Chondrocyte (in vitro differentiated cells): Measurements from ENCODE around the gene FBXO48. TPM values are rescaled to one million over a fixed set of nuclear protein-coding genes. Genes with fewer than 3 reads are reported as not detected.
A peak's percentile ranks its signal among the peaks of the same experiment; 100 is the strongest.

Experiments
- DNase-seq: peaks from one replicate; pipeline ENCODE4 v3.0.0; 2021; ENCODE audit warnings: mixed read lengths, low spot score
- H3K27ac Mint-ChIP-seq: one replicate; pipeline ENCODE4 v1.8.0; 2021; ENCODE audit warnings: mild to moderate bottlenecking, moderate library complexity, mixed read lengths; ENCODE audit not compliant: unreplicated experiment
- H3K27me3 Mint-ChIP-seq: 2 replicates; pipeline ENCODE4 v1.8.0; 2021; ENCODE audit warnings: low read depth, mixed read lengths
- H3K36me3 Mint-ChIP-seq: 2 replicates; pipeline ENCODE4 v1.8.0; 2021; ENCODE audit warnings: low read depth, mixed read lengths
- H3K4me1 Mint-ChIP-seq: 2 replicates; pipeline ENCODE4 v1.8.0; 2021; ENCODE audit warnings: low read depth, mild to moderate bottlenecking, mixed read lengths
- H3K4me3 Mint-ChIP-seq: one replicate; pipeline ENCODE4 v1.8.0; 2021; ENCODE audit warnings: mild to moderate bottlenecking, moderate library complexity, mixed read lengths; ENCODE audit not compliant: unreplicated experiment
- H3K9me3 Mint-ChIP-seq: 2 replicates; pipeline ENCODE4 v1.8.0; 2021; ENCODE audit warnings: low read depth, mixed read lengths
- long read RNA-seq: library from polyadenylated mRNA; stranded (forward); transcript quantifications from one replicate; pipeline ENCODE4 v2.0.0, GENCODE V29; 2021
- total RNA-seq: library from RNA; stranded (reverse); gene quantifications from 3 replicates; pipeline ENCODE4 v1.2.1, GENCODE V29; 2021
- TF ChIP-seq, protein P1 (sequence below): fragments of 200-600 bp; sonication (generic); IDR thresholded peaks from 2 replicates; pipeline ENCODE4 v1.5.0; 2021; ENCODE audit warnings: antibody characterized with exemption, mild to moderate bottlenecking, moderate library complexity

Gene FBXO48, protein sequence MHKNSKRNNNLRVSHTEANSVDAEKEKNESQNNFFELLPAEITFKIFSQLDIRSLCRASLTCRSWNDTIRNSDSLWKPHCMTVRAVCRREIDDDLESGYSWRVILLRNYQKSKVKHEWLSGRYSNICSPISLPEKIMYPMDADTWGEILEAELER
- total RNA-seq: 0.55 to 0.63 TPM (median 0.62 TPM) in 3 replicates
- long read RNA-seq, partial matches to known transcripts: 0 of 2 reads
- long read RNA-seq, other reads (novel, unspliced or antisense): 2 of 2 reads

DNA sequence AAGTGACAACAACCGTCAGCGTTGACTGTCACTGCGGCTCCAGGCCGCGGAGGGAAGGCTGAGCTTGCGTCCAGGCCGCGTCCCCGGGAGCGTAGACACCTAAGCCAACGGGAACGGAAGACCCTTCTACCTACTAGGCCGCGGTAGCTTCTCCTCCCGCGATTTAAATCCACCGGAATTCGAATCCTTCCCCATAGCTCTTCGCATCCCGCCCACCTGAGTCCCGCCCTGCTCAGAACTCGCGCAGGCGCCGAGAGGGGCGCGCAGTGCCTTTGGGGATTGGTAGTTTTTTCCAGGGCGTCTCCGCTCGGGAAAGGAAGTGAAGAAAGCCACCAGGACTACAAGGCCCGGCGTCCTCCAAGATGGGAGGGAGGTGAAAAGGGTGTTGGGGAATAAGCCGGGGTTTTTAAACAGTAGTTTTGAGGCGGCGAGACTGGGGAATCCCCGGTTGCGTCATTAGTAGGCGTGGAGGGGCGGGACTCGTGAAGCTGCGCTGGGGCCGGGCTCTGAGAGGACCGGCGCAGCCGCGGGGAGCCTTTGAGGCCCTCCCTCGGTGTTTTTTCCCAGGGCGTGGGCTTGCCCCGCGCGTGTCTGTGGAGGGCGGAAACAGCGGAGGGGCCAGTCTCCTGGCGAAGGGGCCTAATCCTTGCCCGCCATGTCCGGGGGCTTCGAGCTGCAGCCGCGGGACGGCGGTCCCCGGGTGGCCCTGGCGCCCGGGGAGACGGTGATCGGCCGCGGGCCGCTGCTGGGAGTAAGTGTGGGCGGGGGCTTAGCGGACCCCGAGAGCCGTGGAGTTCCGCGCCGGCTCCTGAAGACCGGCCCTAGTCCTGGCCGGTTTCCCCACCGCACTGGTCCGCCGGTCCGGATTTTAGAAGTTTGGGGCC is at the start of gene FBXO48, which contains the start of gene APLF:
Gene FBXO48 (minus strand): TSS at position 218 of the 884 bp plus-strand sequence. CDS start 2,149 bp downstream, outside the sequence.
Gene APLF (plus strand): TSS at position 509 of the 884 bp plus-strand sequence. CDS start 147 bp downstream, at position 656.
- H3K27me3 Mint-ChIP-seq: no peaks in the 10 kb centered on the region
- no peaks in the 10 kb centered on the region for H3K9me3 Mint-ChIP-seq
- H3K4me3 Mint-ChIP-seq: peak within 1 kb of the TSS; percentile 96
- H3K36me3 Mint-ChIP-seq: no peaks in the 10 kb centered on the region
- peak; percentile 98 for DNase-seq
- peak within 1 kb of the TSS; percentile 94 for H3K27ac Mint-ChIP-seq
- TF ChIP-seq, protein P1, sequence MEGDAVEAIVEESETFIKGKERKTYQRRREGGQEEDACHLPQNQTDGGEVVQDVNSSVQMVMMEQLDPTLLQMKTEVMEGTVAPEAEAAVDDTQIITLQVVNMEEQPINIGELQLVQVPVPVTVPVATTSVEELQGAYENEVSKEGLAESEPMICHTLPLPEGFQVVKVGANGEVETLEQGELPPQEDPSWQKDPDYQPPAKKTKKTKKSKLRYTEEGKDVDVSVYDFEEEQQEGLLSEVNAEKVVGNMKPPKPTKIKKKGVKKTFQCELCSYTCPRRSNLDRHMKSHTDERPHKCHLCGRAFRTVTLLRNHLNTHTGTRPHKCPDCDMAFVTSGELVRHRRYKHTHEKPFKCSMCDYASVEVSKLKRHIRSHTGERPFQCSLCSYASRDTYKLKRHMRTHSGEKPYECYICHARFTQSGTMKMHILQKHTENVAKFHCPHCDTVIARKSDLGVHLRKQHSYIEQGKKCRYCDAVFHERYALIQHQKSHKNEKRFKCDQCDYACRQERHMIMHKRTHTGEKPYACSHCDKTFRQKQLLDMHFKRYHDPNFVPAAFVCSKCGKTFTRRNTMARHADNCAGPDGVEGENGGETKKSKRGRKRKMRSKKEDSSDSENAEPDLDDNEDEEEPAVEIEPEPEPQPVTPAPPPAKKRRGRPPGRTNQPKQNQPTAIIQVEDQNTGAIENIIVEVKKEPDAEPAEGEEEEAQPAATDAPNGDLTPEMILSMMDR: no peak
- peaks cover 20% of the 10 kb centered on the region for H3K4me1 Mint-ChIP-seq

DNA sequence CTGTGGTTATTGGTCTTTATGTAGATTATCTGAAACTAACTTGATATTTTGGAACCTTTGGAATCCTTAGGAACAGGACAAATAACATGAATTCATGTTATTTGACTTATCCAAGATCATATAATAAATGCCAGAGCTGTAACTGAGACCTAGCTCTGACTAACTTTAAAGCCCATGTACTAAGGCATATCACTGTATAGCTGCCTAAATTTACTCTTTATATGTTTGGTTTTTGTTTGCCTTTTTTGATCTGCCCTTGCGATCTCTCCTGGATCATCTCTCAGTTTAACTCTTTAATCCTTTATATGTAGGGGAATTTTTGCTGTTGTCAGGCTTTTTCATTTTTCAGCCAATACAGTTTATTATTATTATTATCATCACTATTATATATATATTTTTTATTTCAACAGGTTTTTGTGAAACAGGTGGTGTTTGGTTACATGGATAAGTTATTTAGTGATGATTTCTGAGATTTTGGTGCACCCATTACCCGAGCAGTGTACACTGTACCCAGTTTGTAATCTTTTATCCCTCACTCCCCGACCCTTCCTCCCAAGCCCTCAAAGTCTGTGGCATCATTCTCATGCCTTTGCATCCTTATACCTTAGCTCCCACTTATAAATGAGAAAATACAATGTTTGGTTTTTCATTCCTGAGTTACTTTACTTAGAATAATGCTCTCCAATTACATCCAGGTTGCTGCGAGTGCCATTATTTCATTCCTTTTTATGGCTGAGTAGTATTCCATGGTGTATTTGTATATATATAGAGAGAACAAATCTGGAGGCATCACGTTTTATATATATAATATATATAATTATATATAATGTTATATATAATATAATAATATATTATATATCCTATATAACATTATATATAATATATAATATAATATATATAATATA is 49.2 kb upstream of the FBXO48 start:
- H3K4me3 Mint-ChIP-seq: no peak overlapping the region
- peaks cover 2% of the 10 kb centered on the region for H3K36me3 Mint-ChIP-seq
- H3K9me3 Mint-ChIP-seq: peaks cover 9% of the 10 kb centered on the region
- H3K27me3 Mint-ChIP-seq: no peaks in the 10 kb centered on the region
- TF ChIP-seq, protein P1: no peak
- no peaks in the 10 kb centered on the region for H3K4me1 Mint-ChIP-seq
- DNase-seq: no peak
- no peak overlapping the region for H3K27ac Mint-ChIP-seq

DNA sequence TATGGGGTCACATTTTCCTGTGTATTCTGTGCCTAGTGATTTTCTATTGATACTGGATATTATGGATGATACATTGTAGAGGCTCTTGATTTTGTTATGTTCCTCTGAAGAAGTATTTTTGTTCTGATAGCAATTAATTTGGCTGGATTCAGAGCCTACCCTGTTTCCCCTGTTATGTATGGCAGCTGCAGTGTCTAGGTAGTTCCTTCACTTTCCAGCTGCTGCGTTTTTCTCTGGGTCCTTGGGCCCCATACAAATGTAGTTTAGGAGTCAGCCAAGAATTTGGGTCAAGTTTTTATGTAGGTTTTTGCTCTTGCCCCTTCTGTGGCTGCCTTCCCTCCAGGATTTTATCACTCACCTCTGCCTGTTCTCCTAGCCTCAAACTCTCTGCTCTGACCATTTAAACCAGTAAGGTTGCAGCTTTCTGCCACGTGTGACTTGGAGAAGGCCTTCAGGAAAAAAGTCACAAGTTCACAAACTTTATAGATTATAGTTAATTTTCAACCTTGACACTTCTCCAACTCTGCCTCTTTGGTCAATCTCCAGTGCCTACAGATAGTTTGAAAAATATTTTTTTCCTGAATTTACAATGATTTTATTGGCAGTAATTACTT is 47.3 kb upstream of the FBXO48 start:
- TF ChIP-seq, protein P1: no peak
- H3K27ac Mint-ChIP-seq: no peak overlapping the region

DNA sequence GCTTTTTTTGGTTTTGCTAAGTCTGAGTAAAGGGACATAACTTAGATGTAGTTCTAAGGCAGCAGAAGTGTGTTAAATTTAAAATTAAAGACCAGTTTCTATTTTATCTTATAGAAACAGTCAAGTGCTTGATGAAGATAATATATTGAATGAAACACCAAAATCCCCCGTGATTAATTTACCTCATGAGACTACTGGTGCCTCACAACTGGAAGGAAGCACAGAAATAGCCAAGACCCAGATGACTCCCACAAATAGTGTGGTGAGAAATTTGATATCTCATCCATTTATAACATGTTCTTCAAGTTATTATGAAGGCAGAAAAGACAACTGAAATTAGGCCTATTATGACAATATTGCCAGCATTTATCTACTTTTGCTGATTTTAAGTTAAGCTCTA is 45.9 kb upstream of the FBXO48 start:
- H3K4me1 Mint-ChIP-seq: no peaks in the 10 kb centered on the region
- peaks cover 7% of the 10 kb centered on the region for H3K9me3 Mint-ChIP-seq
- H3K36me3 Mint-ChIP-seq: peaks cover 5% of the 10 kb centered on the region

More for the DNA sequence above, 47.3 kb upstream of the FBXO48 start:
- H3K9me3 Mint-ChIP-seq: peaks cover 2% of the 10 kb centered on the region
- no peak overlapping the region for H3K4me3 Mint-ChIP-seq
- H3K27me3 Mint-ChIP-seq: no peaks in the 10 kb centered on the region
- DNase-seq: no peak
- no peaks in the 10 kb centered on the region for H3K4me1 Mint-ChIP-seq
- no peaks in the 10 kb centered on the region for H3K36me3 Mint-ChIP-seq

More for the DNA sequence above, 45.9 kb upstream of the FBXO48 start:
- DNase-seq: no peak
- Mint-ChIP-seq H3K27ac (no peak overlapping the region), H3K27me3 (no peaks in the 10 kb centered on the region), H3K4me3 (no peak overlapping the region)
- TF ChIP-seq, protein P1: no peak
